ENCODE data around the gene PLAGL2.

Gene PLAGL2

DNA sequence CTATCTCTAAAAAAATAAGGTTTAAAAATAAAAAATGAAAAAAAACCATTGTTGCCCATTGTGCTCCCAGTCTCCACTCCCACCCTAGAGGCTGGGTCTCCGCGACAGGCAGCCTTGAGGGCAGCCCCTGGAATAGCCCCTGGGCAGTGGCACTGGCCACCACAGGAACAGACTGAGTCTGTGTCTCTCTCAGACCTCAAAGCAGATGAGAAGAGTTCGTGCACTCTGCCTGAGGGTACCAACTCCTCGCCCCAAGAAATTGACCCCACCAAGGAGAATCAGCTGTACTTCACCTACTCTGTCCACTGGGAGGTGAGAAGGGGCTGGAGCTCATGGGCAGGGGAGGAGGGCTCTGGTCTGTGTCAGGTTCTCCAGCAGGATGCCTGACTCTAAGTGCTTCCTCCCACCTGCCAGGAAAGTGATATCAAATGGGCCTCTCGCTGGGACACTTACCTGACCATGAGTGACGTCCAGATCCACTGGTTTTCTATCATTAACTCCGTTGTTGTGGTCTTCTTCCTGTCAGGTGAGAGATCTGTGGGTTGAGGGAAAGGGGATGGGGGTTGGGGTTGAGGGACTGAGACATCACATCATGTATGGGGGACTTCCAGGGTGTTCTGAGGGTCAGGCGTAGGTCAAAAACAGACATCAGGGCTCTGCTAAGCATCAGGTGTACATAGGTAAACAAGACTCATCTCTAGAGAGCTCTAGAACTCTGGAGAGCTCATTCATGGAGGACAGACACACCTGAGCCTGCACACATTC lies 62.5 kb downstream of the PLAGL2 start:
- TF ChIP-seq, protein P1, sequence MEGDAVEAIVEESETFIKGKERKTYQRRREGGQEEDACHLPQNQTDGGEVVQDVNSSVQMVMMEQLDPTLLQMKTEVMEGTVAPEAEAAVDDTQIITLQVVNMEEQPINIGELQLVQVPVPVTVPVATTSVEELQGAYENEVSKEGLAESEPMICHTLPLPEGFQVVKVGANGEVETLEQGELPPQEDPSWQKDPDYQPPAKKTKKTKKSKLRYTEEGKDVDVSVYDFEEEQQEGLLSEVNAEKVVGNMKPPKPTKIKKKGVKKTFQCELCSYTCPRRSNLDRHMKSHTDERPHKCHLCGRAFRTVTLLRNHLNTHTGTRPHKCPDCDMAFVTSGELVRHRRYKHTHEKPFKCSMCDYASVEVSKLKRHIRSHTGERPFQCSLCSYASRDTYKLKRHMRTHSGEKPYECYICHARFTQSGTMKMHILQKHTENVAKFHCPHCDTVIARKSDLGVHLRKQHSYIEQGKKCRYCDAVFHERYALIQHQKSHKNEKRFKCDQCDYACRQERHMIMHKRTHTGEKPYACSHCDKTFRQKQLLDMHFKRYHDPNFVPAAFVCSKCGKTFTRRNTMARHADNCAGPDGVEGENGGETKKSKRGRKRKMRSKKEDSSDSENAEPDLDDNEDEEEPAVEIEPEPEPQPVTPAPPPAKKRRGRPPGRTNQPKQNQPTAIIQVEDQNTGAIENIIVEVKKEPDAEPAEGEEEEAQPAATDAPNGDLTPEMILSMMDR (conservative IDR thresholded peaks at IDR 0.05; ENCODE audit: low read depth, low read length), result no peak
- no peak for DNase-seq (ENCODE audit: low read depth)
- no peak overlapping the region for H3K4me3 ChIP-seq (ENCODE audit: low read depth, low read length)

DNA sequence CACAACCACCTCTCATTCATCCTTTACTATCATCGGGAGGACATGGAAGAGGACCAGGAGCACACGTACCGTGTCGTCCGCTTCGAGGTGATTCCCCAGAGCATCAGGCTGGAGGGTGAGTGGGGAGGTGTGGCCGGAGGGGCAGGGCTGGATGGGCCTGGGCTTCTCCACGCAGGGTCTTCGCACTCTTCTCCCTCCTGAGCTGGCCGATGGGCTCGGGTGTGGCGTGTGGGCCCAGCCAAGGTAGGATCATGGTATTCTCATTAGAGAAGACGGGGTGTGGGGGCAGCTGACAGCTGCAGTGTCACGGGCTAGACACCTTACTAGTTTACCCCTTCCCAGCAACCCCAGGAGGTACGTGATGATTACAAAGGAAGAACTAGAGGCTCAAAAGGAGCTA lies 64.6 kb downstream of the PLAGL2 start:
- H3K4me3 ChIP-seq (ENCODE audit: low read depth, low read length), result no peak overlapping the region
- TF ChIP-seq, protein P1 (conservative IDR thresholded peaks at IDR 0.05; ENCODE audit: low read depth, low read length), result no peak
- DNase-seq (ENCODE audit: low read depth), result no peak
